Measurements from ENCODE around the gene CD300LG. TPM values are rescaled to one million over a fixed set of nuclear protein-coding genes. Genes with fewer than 3 reads are reported as not detected.

Gene CD300LG
- total RNA-seq, 2 experiments from 2014 or later, result not detected

GRCh38 chr17:43834106-43834505 lies 12.9 kb upstream of the CD300LG start:
- BruUV-seq (replicated peaks), result no TSS peak

GRCh38 chr17:43839670-43840108 lies 7.3 kb upstream of the CD300LG start:
- Histone ChIP-seq H3K4me2 (ENCODE audit: low read length) (no peak overlapping the region), H2AFZ (ENCODE audit: low read length) (no peak overlapping the region), H3K4me1 (ENCODE audit: insufficient read depth, low read length, poor library complexity, severe bottlenecking) (no peaks in the 10 kb centered on the region), H3K9me3 (ENCODE audit: low read length) (no peaks in the 10 kb centered on the region), H3K79me2 (ENCODE audit: insufficient read depth, low read depth, low read length) (no peaks in the 10 kb centered on the region), H3K27ac (ENCODE audit: low read depth, low read length, poor library complexity, severe bottlenecking) (no peak overlapping the region), H3K36me3 (ENCODE audit: insufficient read depth, low read length) (no peaks in the 10 kb centered on the region), H3K4me3 (ENCODE audit: low read depth, low read length, poor library complexity, severe bottlenecking) (no peak overlapping the region), H3K9me2 (ENCODE audit: insufficient read depth, low read length) (no peaks in the 10 kb centered on the region), H4K20me1 (ENCODE audit: insufficient read depth, low read length) (no peaks in the 10 kb centered on the region)
- POLR2A ChIA-PET, result interaction anchor here (0.6 kb wide), 1 partner anchor 1374 kb away, joined by 4 read pairs; no protein-coding TSS in a partner anchor
- intact Hi-C loops (cut with micrococcal nuclease; ENCODE audit: unreplicated experiment), result no loop called here
- no TSS peak for BruUV-seq (replicated peaks)
- TF ChIP-seq EZH2phosphoT487 (IDR thresholded peaks at IDR 0.05; ENCODE audit: borderline replicate concordance, low read depth, low read length) (no peak), CTCF (conservative IDR thresholded peaks at IDR 0.05; ENCODE audit: low read length) (no peak)
- CTCF ChIA-PET (ENCODE audit: unreplicated experiment), result no interaction called here
- DNase-seq (ENCODE audit: low spot score), result no peak

More at GRCh38 chr17:43834106-43834505, 12.9 kb upstream of the CD300LG start:
- Histone ChIP-seq H3K9me2 (ENCODE audit: insufficient read depth, low read length) (no peaks in the 10 kb centered on the region), H4K20me1 (ENCODE audit: insufficient read depth, low read length) (no peaks in the 10 kb centered on the region), H3K79me2 (ENCODE audit: insufficient read depth, low read depth, low read length) (no peaks in the 10 kb centered on the region), H3K27ac (ENCODE audit: low read depth, low read length, poor library complexity, severe bottlenecking) (no peak overlapping the region), H2AFZ (ENCODE audit: low read length) (no peak overlapping the region), H3K4me2 (ENCODE audit: low read length) (no peak overlapping the region), H3K4me3 (ENCODE audit: low read depth, low read length, poor library complexity, severe bottlenecking) (no peak overlapping the region), H3K4me1 (ENCODE audit: insufficient read depth, low read length, poor library complexity, severe bottlenecking) (no peaks in the 10 kb centered on the region), H3K9me3 (ENCODE audit: low read length) (no peaks in the 10 kb centered on the region), H3K36me3 (ENCODE audit: insufficient read depth, low read length) (no peaks in the 10 kb centered on the region)
- POLR2A ChIA-PET, result no interaction called here
- TF ChIP-seq CTCF (conservative IDR thresholded peaks at IDR 0.05; ENCODE audit: low read length) (no peak), EZH2phosphoT487 (IDR thresholded peaks at IDR 0.05; ENCODE audit: borderline replicate concordance, low read depth, low read length) (no peak)
- intact Hi-C loops (cut with micrococcal nuclease; ENCODE audit: unreplicated experiment), result no loop called here
- DNase-seq (ENCODE audit: low spot score), result no peak
- CTCF ChIA-PET (ENCODE audit: unreplicated experiment), result no interaction called here

- Histone ChIP-seq H3K79me2 (ENCODE audit: insufficient read depth, low read depth, low read length) (no peaks in the 10 kb centered on the region), H3K4me1 (ENCODE audit: insufficient read depth, low read length, poor library complexity, severe bottlenecking) (no peaks in the 10 kb centered on the region), H3K27ac (ENCODE audit: low read depth, low read length, poor library complexity, severe bottlenecking) (no peak overlapping the region), H2AFZ (ENCODE audit: low read length) (no peak overlapping the region), H3K4me3 (ENCODE audit: low read depth, low read length, poor library complexity, severe bottlenecking) (no peak overlapping the region), H4K20me1 (ENCODE audit: insufficient read depth, low read length) (no peaks in the 10 kb centered on the region), H3K4me2 (ENCODE audit: low read length) (no peak overlapping the region), H3K9me3 (ENCODE audit: low read length) (no peaks in the 10 kb centered on the region), H3K36me3 (ENCODE audit: insufficient read depth, low read length) (no peaks in the 10 kb centered on the region), H3K9me2 (ENCODE audit: insufficient read depth, low read length) (no peaks in the 10 kb centered on the region)
- TF ChIP-seq EZH2phosphoT487 (IDR thresholded peaks at IDR 0.05; ENCODE audit: borderline replicate concordance, low read depth, low read length) (no peak), CTCF (conservative IDR thresholded peaks at IDR 0.05; ENCODE audit: low read length) (peak; percentile 44; the same call in 1 of the 2 replicates)
- ChIA-PET POLR2A (interaction anchor here (0.6 kb wide), 1 partner anchor 13 kb away, joined by 3 read pairs; no protein-coding TSS in a partner anchor), CTCF (ENCODE audit: unreplicated experiment) (no interaction called here)
- no peak for DNase-seq (ENCODE audit: low spot score)
- BruUV-seq (replicated peaks), result no TSS peak
- intact Hi-C loops (cut with micrococcal nuclease; ENCODE audit: unreplicated experiment), result no loop called here
Measured at GRCh38 chr17:43840814-43841213, 6.2 kb upstream of the CD300LG start.

Measured in OCI-LY7 (cell line).